Activated CD8-positive, alpha-beta T cell treated with anti-CD3 and anti-CD28 coated beads, Interleukin-2, amount 10 ng/mL, durations not matched to agents 7 days and 5 days (primary cell): ENCODE results near the gene LRP8. TPM values are rescaled to one million over a fixed set of nuclear protein-coding genes. Genes with fewer than 3 reads are reported as not detected.

Experiments
- ATAC-seq: fragments of 150-1000 bp; cut with Tn5 transposase; one replicate; pipeline ENCODE4 v1.10.0; 2021; ENCODE audit warnings: moderate library complexity
- CTCF ChIA-PET: fragments of 350-600 bp; sonication (Branson Sonifier 250); formaldehyde crosslinking; loops from one replicate; lab custom pipeline; 2021; ENCODE audit warnings: antibody characterized with exemption; lab: Charles Lee
- POLR2A ChIA-PET: fragments of 350-600 bp; sonication (Branson Sonifier 250); formaldehyde crosslinking; loops from one replicate; lab custom pipeline; 2021; ENCODE audit warnings: antibody characterized with exemption; lab: Charles Lee
- DNase-seq: peaks from one replicate; pipeline ENCODE4 v3.0.0-alpha.2; 2020
- H3K27ac Mint-ChIP-seq: one replicate; pipeline ENCODE4 v1.8.0; 2021; ENCODE audit warnings: mild to moderate bottlenecking, mixed read lengths
- H3K27me3 Mint-ChIP-seq: one replicate; pipeline ENCODE4 v1.8.0; 2021; ENCODE audit warnings: low read depth, mixed read lengths
- H3K36me3 Mint-ChIP-seq: one replicate; pipeline ENCODE4 v1.8.0; 2021; ENCODE audit warnings: low read depth, mixed read lengths
- H3K4me1 Mint-ChIP-seq: one replicate; pipeline ENCODE4 v1.8.0; 2021; ENCODE audit warnings: low read depth, mixed read lengths
- H3K4me3 Mint-ChIP-seq: one replicate; pipeline ENCODE4 v1.8.0; 2021; ENCODE audit warnings: mild to moderate bottlenecking, mixed read lengths
- H3K9me3 Mint-ChIP-seq: one replicate; pipeline ENCODE4 v1.8.0; 2022; ENCODE audit warnings: mixed read lengths; ENCODE audit not compliant: insufficient read depth
- total RNA-seq, 2 experiments: library from RNA; stranded (reverse); gene quantifications; one replicate each; pipeline ENCODE4 v1.2.3, GENCODE V29; 2021

LRP8 gene
- total RNA-seq, 2 experiments from 2014 or later, result 62.7 to 71.8 TPM

GRCh38 chr1:53325326-53326087, 2.4 kb downstream of the LRP8 start:
- peaks cover 54% of the 10 kb centered on the region for H3K4me1 Mint-ChIP-seq
- CTCF ChIA-PET, result interaction anchor here (1.0 to 4.7 kb wide), 4 partner anchors 47 to 553 kb away, joined by 3 to 23 read pairs (median 7); no protein-coding TSS in a partner anchor
- DNase-seq (no peak), ATAC-seq (no peak)
- H3K9me3 Mint-ChIP-seq, result no peaks in the 10 kb centered on the region
- peak overlapping the region; percentile 93 for H3K27ac Mint-ChIP-seq
- H3K36me3 Mint-ChIP-seq, result peaks cover 51% of the 10 kb centered on the region
- POLR2A ChIA-PET, result interaction anchor here (1.4 to 4.5 kb wide), 6 partner anchors 9 to 88 kb away, joined by 3 to 24 read pairs (median 8); no protein-coding TSS in a partner anchor
- H3K4me3 Mint-ChIP-seq, result peak overlapping the region; percentile 97
- no peaks in the 10 kb centered on the region for H3K27me3 Mint-ChIP-seq

DNA sequence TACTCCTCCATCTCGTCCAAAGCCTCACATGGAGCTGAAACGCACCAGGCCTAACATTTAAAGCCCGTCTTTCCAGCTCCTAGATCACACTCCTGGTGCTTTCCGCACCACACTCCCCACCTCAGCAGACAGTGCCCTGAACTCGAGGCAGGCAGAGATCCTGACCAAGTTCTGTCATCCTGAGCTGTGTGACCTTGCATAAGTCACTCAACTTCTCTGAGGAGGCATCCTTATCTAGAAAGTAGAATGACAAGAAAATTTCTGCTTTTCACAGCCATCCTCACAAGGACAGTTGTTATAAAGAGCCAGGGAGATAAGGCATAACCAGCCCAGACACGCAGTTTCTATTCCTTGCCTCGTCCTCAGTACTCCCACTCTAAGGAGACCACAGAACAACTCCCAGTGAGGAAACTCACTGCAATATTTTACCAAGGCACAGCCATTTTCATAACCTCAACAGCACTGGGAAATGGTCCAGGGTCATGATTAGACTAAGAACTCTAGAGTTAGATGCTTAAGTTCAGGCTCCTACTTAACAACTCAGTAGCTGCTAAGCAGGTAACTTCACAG, 3.1 kb downstream of the LRP8 start:
- H3K36me3 Mint-ChIP-seq, result peaks cover 55% of the 10 kb centered on the region
- CTCF ChIA-PET, result interaction anchor here (1.4 to 4.7 kb wide), 2 partner anchors 47 to 69 kb away, joined by 7 to 23 read pairs; no protein-coding TSS in a partner anchor
- H3K9me3 Mint-ChIP-seq, result no peaks in the 10 kb centered on the region
- peak overlapping the region; percentile 93 for H3K27ac Mint-ChIP-seq
- H3K27me3 Mint-ChIP-seq, result no peaks in the 10 kb centered on the region
- peak overlapping the region; percentile 97 for H3K4me3 Mint-ChIP-seq
- no peak for DNase-seq
- peaks cover 51% of the 10 kb centered on the region for H3K4me1 Mint-ChIP-seq
- POLR2A ChIA-PET, result interaction anchor here (2.7 kb wide), 1 partner anchor 8 kb away, joined by 9 read pairs; no protein-coding TSS in a partner anchor
- ATAC-seq, result no peak

GRCh38 chr1:53324321-53324720, 3.5 kb downstream of the LRP8 start:
- ATAC-seq (no peak), DNase-seq (no peak)
- ChIA-PET POLR2A (interaction anchor here (2.7 kb wide), 1 partner anchor 8 kb away, joined by 9 read pairs; no protein-coding TSS in a partner anchor), CTCF (interaction anchor here (1.1 to 4.7 kb wide), 3 partner anchors 43 to 69 kb away, joined by 3 to 23 read pairs (median 7); no protein-coding TSS in a partner anchor)
- peaks cover 50% of the 10 kb centered on the region for H3K4me1 Mint-ChIP-seq
- H3K9me3 Mint-ChIP-seq, result no peaks in the 10 kb centered on the region
- peaks cover 56% of the 10 kb centered on the region for H3K36me3 Mint-ChIP-seq
- H3K27me3 Mint-ChIP-seq, result no peaks in the 10 kb centered on the region
- no peak overlapping the region for H3K4me3 Mint-ChIP-seq
- peak overlapping the region; percentile 56 for H3K27ac Mint-ChIP-seq

GRCh38 chr1:53323316-53323715, 4.6 kb downstream of the LRP8 start:
- Mint-ChIP-seq H3K9me3 (no peaks in the 10 kb centered on the region), H3K27me3 (no peaks in the 10 kb centered on the region), H3K36me3 (peaks cover 58% of the 10 kb centered on the region), H3K27ac (peak overlapping the region; percentile 46), H3K4me3 (no peak overlapping the region), H3K4me1 (peaks cover 41% of the 10 kb centered on the region)
- ATAC-seq (no peak), DNase-seq (no peak)
- ChIA-PET POLR2A (interaction anchor here (1.5 kb wide), 1 partner anchor 9 kb away, joined by 4 read pairs; no protein-coding TSS in a partner anchor), CTCF (interaction anchor here (1.1 to 4.7 kb wide), 4 partner anchors 32 to 70 kb away, joined by 3 to 23 read pairs (median 5); no protein-coding TSS in a partner anchor)

DNA sequence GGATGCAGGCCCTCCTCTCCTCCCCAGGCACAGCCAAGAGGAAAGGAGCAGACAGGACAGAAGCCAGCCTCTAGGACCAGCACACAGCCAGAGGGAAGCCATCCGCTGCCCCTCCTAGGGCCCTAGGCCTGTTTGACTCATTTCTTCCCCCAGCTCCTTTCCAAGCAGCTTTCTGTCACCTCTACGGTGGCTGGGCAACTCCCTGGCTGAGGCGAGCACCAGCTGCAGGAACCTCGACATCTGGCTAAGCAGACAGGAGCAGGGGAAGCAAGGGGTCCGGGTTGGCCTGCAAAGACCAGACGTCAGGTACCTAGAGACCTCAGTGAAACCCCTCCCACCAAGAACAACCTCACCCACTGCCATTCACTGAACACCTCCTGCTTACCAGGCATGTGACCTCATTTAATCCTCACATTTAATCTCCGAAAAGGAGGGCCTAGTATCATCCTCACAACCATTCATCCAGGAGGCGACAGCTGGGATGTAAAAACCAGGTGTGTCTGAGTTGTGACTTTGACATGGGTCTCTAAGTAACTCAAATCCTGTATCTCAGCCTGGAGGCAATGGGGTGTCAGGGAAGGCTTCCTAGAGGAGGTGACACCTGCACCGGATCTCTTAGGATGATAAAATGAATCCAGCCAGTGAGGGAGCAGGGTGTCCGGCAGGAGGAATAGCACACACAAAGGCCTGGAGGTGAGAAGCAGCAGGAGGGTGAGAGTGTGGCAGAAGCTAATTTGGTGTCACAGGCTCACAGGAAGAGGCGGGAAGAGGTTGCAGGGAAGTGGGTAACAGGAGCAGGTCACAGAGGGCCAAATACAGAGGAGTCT, 5.9 kb downstream of the LRP8 start:
- CTCF ChIA-PET, result interaction anchor here (1.0 to 1.3 kb wide), 2 partner anchors 43 to 45 kb away, joined by 3 read pairs; no protein-coding TSS in a partner anchor
- DNase-seq (no peak), ATAC-seq (no peak)
- Mint-ChIP-seq H3K4me1 (peaks cover 44% of the 10 kb centered on the region), H3K36me3 (peaks cover 61% of the 10 kb centered on the region), H3K27ac (peak overlapping the region; percentile 21), H3K27me3 (no peaks in the 10 kb centered on the region), H3K9me3 (no peaks in the 10 kb centered on the region), H3K4me3 (no peak overlapping the region)
- POLR2A ChIA-PET, result interaction anchor here (1.5 kb wide), 1 partner anchor 8 kb away, joined by 4 read pairs; no protein-coding TSS in a partner anchor

DNA sequence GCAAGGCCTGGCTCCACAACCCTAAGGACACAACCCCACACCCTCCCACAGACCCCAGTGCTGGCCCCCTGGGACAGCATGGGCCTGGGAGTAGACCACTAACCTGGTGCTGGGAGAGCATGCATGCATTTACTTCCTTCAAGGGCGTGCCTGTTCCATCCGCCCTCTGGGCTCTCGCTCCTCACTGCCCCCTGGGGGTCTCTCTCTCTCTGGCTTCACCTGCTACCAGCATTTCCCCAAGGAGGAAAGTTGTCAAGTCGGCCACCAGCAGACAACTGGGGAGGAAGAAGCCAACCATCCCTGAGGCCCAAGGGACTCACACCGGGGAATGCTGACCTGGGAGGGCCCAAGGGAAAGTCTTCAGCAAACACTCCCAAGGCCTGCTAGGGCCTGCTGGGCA, 6.5 kb downstream of the LRP8 start:
- DNase-seq, result no peak
- no peak for ATAC-seq
- H3K4me1 Mint-ChIP-seq, result peaks cover 48% of the 10 kb centered on the region
- no peaks in the 10 kb centered on the region for H3K27me3 Mint-ChIP-seq
- no peak overlapping the region for H3K4me3 Mint-ChIP-seq
- peaks cover 62% of the 10 kb centered on the region for H3K36me3 Mint-ChIP-seq
- ChIA-PET POLR2A (no interaction called here), CTCF (interaction anchor here (1.0 to 1.3 kb wide), 2 partner anchors 43 to 44 kb away, joined by 3 read pairs; no protein-coding TSS in a partner anchor)
- H3K9me3 Mint-ChIP-seq, result no peaks in the 10 kb centered on the region
- H3K27ac Mint-ChIP-seq, result no peak overlapping the region

DNA sequence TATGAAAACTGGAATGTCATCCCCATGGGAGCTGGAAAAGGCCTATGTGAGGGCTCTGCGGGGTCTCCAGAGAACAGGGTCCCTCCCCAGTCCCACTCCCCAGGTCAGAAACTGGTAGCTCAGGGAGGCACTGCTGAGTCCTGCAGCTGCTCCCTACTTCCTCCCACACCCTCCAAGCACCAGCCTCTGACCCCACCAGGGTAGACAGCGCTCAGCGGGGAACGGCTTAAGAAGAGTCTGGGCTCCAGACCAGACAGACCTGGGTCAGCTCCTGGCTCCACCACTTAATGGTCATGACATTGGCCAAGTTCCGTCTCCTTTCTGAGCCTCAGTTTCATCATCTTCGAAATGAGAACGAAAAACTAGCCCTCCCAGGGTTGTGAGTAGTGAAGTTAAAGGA, 7.2 kb downstream of the LRP8 start:
- Mint-ChIP-seq H3K4me1 (peaks cover 46% of the 10 kb centered on the region), H3K4me3 (no peak overlapping the region), H3K9me3 (no peaks in the 10 kb centered on the region), H3K27me3 (no peaks in the 10 kb centered on the region), H3K27ac (no peak overlapping the region), H3K36me3 (peaks cover 59% of the 10 kb centered on the region)
- no peak for DNase-seq
- POLR2A ChIA-PET, result interaction anchor here (0.6 kb wide), 1 partner anchor 19 kb away, joined by 3 read pairs; no protein-coding TSS in a partner anchor
- ATAC-seq, result no peak
- CTCF ChIA-PET, result no interaction called here

DNA sequence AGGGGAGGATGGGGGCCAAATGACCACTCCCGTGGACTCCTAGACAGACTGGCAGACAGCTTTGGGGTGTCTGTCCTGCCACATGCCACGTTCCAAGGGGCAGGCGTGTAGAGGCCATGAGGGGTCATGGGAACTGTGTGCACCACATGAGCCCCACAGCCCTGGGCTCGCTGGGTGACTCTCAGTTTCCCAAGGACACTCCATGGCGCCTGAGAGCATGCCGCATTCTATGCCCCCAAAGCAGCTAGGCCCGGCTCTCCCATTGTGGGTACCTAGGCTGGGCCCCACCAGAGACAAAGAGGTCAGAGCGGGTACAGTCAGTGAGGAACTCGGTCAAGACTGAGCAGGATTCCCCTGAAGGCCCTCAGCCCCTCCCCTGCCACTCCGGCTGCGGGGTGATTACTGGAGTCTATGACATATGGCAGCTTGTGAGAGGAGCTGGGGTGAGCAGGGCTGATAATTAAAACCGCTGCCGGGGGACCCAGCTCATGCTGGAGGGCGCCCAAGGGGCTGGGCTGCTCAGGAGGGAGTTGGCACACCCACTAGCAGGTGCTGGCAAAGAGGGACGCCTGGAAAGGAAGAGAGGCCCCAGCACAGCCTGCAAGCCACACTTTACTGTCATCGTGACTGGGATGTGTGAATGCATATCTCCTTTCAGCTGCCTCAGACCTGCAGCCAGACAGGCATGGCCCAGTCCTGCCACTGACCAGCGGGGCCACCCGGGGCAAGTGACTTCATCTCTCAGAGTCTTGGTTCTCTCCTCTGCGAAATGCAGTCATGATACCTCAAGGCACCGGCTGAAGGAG, 8.4 kb downstream of the LRP8 start:
- no peaks in the 10 kb centered on the region for H3K27me3 Mint-ChIP-seq
- H3K36me3 Mint-ChIP-seq, result peaks cover 50% of the 10 kb centered on the region
- H3K27ac Mint-ChIP-seq, result no peak overlapping the region
- ChIA-PET POLR2A (interaction anchor here (0.6 kb wide), 2 partner anchors 10 to 109 kb away, joined by 3 to 5 read pairs; no protein-coding TSS in a partner anchor), CTCF (interaction anchor here (1.0 to 1.9 kb wide), 2 partner anchors 41 to 74 kb away, joined by 5 to 8 read pairs; no protein-coding TSS in a partner anchor)
- ATAC-seq, result no peak
- no peak overlapping the region for H3K4me3 Mint-ChIP-seq
- no peaks in the 10 kb centered on the region for H3K9me3 Mint-ChIP-seq
- H3K4me1 Mint-ChIP-seq, result peaks cover 36% of the 10 kb centered on the region
- no peak for DNase-seq

DNA sequence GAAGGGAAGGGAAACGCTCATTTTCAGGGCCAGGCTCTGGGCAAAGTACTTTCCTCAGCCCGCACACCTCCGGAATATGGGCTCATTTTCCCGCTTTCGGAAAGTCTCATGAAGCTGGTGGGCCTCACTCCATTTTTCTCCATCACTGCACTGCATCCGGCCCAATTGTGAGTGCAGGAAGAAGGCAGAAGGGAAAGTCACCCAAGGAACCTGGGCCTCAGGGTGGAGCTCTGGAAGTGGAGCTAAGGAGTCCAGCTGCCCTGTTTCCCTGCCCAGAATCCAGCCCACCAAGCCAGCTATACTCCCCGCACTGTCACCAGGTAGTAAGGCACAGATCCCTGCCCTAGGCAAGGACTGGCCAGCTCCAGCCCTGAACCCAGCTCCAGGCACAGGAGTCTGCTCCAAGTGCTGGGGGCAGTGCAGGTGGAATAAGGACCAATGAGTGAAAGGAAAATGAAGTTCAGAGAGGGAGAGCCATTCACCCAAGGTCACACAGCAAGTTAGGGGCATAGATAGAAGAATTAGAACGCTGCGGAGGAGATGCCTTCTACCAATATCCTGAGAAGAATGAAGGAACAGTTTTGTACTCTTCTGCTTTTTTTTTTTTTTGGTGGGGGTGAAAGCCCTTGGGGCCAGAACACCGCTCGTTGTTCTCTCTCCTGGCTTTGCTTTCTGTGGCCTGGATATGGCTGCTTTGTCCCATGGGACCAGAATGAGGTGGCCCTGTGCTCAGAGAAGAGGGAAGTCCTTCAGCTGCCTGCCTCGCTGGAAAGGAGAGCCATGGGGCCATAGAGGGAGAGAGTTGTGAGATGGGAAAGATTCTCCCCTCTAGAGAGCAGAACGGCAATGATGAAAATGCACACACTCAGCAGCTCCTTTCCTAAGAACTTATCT, 10.0 kb downstream of the LRP8 start:
- Mint-ChIP-seq H3K27me3 (no peaks in the 10 kb centered on the region), H3K27ac (peak overlapping the region; percentile 8), H3K36me3 (peaks cover 47% of the 10 kb centered on the region), H3K9me3 (no peaks in the 10 kb centered on the region), H3K4me1 (peaks cover 23% of the 10 kb centered on the region), H3K4me3 (no peak overlapping the region)
- ChIA-PET POLR2A (interaction anchor here (2.0 kb wide), 1 partner anchor 8 kb away, joined by 9 read pairs; no protein-coding TSS in a partner anchor), CTCF (interaction anchor here (0.5 to 1.9 kb wide), 2 partner anchors 76 to 289 kb away, joined by 3 to 8 read pairs; no protein-coding TSS in a partner anchor)
- no peak for DNase-seq
- no peak for ATAC-seq
